ENCODE data around the gene ZNF385B.
A peak's percentile ranks its signal among the peaks of the same experiment; 100 is the strongest.

The ZNF385B gene

GRCh38 chr2:179437430-179437829 is 424.0 kb downstream of the ZNF385B start:
- H3K4me3 Mint-ChIP-seq: no peak overlapping the region
- H3K27me3 Mint-ChIP-seq: peaks cover 14% of the 10 kb centered on the region
- no peaks in the 10 kb centered on the region for H3K36me3 Mint-ChIP-seq
- no peak for ATAC-seq
- H3K27ac Mint-ChIP-seq: no peak overlapping the region
- no peaks in the 10 kb centered on the region for H3K9me3 Mint-ChIP-seq
- H3K4me1 Mint-ChIP-seq: no peaks in the 10 kb centered on the region

DNA sequence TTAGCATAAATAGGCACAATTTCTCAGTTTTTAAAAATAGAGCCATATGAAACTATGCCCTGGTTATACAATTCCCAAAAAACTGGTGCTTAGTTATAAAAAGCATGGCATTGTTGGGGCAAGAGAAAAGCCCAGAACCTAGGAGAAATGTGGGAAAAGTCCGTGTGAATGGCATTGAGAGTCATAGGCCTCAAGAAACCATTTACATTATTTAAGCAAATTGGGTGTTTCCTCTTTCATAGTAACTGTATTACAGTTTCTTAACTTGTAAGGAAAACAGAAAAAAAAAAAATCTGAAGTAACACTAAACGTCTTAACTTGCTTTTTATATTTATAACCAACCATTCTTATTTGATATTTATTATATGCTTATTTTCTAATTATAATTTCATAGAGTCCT is 425.8 kb downstream of the ZNF385B start:
- no peaks in the 10 kb centered on the region for H3K4me1 Mint-ChIP-seq
- H3K27me3 Mint-ChIP-seq: no peaks in the 10 kb centered on the region
- H3K9me3 Mint-ChIP-seq: no peaks in the 10 kb centered on the region
- no peak overlapping the region for H3K4me3 Mint-ChIP-seq
- no peak overlapping the region for H3K27ac Mint-ChIP-seq
- no peaks in the 10 kb centered on the region for H3K36me3 Mint-ChIP-seq
- ATAC-seq: no peak

DNA sequence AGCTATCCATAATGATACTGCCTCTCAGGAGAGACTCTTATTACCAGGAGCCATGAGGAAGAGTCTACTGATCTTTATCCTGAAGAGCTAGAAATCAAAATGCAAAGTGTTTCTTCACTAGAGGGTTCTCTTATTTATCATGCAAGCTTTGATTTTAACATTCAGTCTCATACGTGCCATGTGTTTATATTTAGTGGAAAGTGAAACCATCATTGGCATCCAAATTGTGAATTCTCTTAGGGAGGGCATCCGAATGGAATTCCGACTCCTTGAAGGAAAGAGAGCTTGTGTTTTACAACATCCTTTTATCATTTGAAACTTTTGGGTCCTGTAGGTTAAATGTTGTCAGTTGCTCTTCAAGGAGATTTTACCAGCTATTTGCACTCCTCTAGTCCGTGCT is 426.4 kb downstream of the ZNF385B start:
- no peaks in the 10 kb centered on the region for H3K9me3 Mint-ChIP-seq
- no peaks in the 10 kb centered on the region for H3K27me3 Mint-ChIP-seq
- no peaks in the 10 kb centered on the region for H3K36me3 Mint-ChIP-seq
- H3K4me3 Mint-ChIP-seq: no peak overlapping the region
- H3K27ac Mint-ChIP-seq: no peak overlapping the region
- no peak for ATAC-seq
- no peaks in the 10 kb centered on the region for H3K4me1 Mint-ChIP-seq

DNA sequence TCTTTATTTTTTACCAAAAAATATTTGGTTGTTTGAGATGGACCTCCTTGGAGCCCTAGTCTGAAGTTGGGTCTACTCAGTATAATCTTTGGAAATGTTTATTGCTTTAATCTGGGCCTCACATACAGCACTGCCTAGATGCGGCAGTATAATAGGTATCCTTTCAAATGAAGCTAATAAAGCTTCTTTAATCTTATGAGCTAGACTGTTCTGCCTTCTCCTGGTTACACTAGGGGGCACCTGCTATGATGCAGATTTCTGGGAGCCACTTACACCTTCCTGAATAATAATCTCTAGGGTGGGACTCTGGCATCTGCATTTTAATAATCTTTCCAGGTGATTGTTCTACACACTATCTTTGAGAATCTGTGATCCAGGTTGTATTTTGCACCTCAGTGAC is 427.1 kb downstream of the ZNF385B start:
- no peaks in the 10 kb centered on the region for H3K9me3 Mint-ChIP-seq
- no peaks in the 10 kb centered on the region for H3K4me1 Mint-ChIP-seq
- H3K36me3 Mint-ChIP-seq: no peaks in the 10 kb centered on the region

DNA sequence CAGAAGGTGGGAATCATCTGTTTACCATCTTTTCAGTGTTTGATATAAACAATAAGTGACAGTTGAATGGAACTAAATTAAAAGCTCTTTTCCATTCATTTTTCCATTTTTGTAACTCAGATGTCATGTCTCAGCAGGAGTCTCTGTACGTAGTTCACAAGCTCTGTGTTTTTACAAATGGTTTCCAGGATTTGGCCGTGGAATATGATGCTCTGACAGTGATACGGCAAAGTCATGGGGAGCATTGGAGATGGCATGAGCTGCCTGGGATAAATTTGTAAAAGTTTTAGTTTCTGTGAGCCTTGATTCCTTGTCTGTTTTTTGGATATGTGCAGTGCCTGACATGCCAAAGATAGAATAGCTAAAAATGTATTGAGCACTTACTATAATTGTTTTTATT is 428.7 kb downstream of the ZNF385B start:
- Mint-ChIP-seq H3K27ac (no peak overlapping the region), H3K9me3 (no peaks in the 10 kb centered on the region), H3K27me3 (peaks cover 11% of the 10 kb centered on the region), H3K4me1 (no peaks in the 10 kb centered on the region), H3K36me3 (no peaks in the 10 kb centered on the region), H3K4me3 (no peak overlapping the region)
- ATAC-seq: no peak

More for the DNA sequence above, 427.1 kb downstream of the ZNF385B start:
- no peak overlapping the region for H3K4me3 Mint-ChIP-seq
- ATAC-seq: no peak
- H3K27me3 Mint-ChIP-seq: peaks cover 5% of the 10 kb centered on the region
- H3K27ac Mint-ChIP-seq: no peak overlapping the region

GRCh38 chr2:179429597-179429996 is 431.8 kb downstream of the ZNF385B start:
- no peak for ATAC-seq
- no peak overlapping the region for H3K27ac Mint-ChIP-seq
- no peaks in the 10 kb centered on the region for H3K9me3 Mint-ChIP-seq
- H3K4me3 Mint-ChIP-seq: no peak overlapping the region
- H3K4me1 Mint-ChIP-seq: peaks cover 6% of the 10 kb centered on the region
- no peaks in the 10 kb centered on the region for H3K36me3 Mint-ChIP-seq
- H3K27me3 Mint-ChIP-seq: peaks cover 11% of the 10 kb centered on the region

- Mint-ChIP-seq H3K4me1 (peaks cover 7% of the 10 kb centered on the region), H3K36me3 (no peaks in the 10 kb centered on the region), H3K27me3 (peaks cover 11% of the 10 kb centered on the region), H3K27ac (no peak overlapping the region), H3K9me3 (no peaks in the 10 kb centered on the region), H3K4me3 (no peak overlapping the region)
- no peak for ATAC-seq
Measured at GRCh38 chr2:179429060-179429471, 432.3 kb downstream of the ZNF385B start.

- Mint-ChIP-seq H3K4me3 (no peak overlapping the region), H3K27ac (no peak overlapping the region), H3K36me3 (no peaks in the 10 kb centered on the region), H3K4me1 (peaks cover 7% of the 10 kb centered on the region), H3K27me3 (peaks cover 11% of the 10 kb centered on the region), H3K9me3 (no peaks in the 10 kb centered on the region)
- no peak for ATAC-seq
Measured at GRCh38 chr2:179428649-179429048, 432.8 kb downstream of the ZNF385B start.

DNA sequence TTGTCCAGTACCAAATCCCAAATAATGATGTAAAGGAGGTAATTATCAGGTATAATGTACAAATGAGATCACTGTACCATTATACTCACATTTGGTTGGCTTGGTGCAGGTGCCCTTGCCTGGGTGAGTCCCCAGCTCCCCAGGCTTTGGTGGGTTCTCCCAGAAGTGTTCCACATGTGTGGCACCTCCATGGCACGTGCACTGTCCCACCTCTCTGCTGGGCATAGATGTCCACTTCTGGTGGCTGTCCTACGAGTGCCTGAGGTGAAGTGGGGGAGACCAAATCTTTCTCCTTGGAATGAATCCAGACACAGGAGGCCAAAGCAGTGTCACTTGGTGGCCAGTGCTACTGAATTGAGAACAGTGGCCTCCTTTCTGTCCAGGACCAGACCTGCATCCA is 434.3 kb downstream of the ZNF385B start:
- peaks cover 11% of the 10 kb centered on the region for H3K27me3 Mint-ChIP-seq
- H3K27ac Mint-ChIP-seq: no peak overlapping the region
- H3K4me3 Mint-ChIP-seq: no peak overlapping the region
- H3K4me1 Mint-ChIP-seq: peaks cover 7% of the 10 kb centered on the region
- no peak for ATAC-seq
- H3K36me3 Mint-ChIP-seq: no peaks in the 10 kb centered on the region
- H3K9me3 Mint-ChIP-seq: no peaks in the 10 kb centered on the region

GRCh38 chr2:179424571-179424970 is 436.8 kb downstream of the ZNF385B start:
- H3K27me3 Mint-ChIP-seq: peaks cover 8% of the 10 kb centered on the region
- ATAC-seq: no peak
- peaks cover 7% of the 10 kb centered on the region for H3K4me1 Mint-ChIP-seq
- no peak overlapping the region for H3K4me3 Mint-ChIP-seq
- H3K27ac Mint-ChIP-seq: no peak overlapping the region
- no peaks in the 10 kb centered on the region for H3K36me3 Mint-ChIP-seq
- H3K9me3 Mint-ChIP-seq: no peaks in the 10 kb centered on the region

DNA sequence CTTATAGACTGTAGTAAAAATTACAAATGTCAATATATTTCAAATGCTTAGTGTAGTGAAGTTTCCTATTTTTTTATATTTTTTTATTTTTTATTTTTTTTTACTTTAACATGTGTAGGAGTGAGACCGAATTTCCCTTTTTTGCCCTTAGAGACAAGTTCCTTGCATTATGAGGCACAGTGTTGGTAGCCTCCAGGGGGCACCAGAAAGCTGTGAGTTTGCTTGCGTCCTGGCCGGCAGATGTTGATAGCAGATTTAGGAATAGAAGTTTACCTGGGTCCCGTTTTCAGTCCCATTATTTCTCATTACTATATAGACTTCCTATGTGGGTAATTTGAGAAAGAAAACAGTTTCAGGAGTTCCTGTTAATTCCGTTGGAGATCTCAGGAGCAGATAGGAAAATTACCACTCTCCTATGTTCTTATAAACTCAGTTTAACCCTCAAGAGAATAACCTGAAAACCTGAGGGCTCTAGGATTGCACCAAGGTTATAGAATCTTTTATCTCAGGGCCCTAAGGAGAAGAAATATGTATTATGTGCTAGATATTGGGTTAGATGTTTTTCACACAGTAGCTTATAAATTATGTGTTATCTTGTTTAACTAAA is 439.3 kb downstream of the ZNF385B start:
- Mint-ChIP-seq H3K27me3 (no peaks in the 10 kb centered on the region), H3K4me1 (peaks cover 7% of the 10 kb centered on the region), H3K36me3 (no peaks in the 10 kb centered on the region), H3K9me3 (no peaks in the 10 kb centered on the region), H3K27ac (no peak overlapping the region), H3K4me3 (no peak overlapping the region)
- peak; percentile 75 for ATAC-seq

DNA sequence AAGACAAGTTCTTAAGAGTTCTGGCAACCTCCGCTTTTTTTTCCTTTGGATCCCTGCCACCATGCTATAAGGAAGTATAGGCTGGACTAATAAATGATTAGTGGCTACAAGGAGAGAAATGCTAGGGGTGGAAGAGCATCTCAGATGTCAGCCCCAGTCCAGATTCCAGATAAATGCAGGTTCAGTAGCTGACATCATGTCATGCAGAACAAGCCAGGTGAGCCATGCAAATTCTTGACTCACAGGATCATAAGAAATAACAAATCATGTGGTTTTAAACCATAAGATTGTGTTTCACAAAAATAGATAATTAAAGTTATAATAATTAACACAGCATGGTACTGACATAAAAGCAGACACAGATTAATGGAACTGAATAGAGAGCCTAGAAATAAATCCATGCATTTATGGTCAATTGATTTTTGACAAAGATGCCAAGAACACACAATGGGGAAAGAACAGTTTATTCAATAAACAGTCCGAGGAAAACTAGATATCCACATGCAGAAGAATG is 443.9 kb downstream of the ZNF385B start:
- no peaks in the 10 kb centered on the region for H3K36me3 Mint-ChIP-seq
- no peaks in the 10 kb centered on the region for H3K4me1 Mint-ChIP-seq
- peaks cover 2% of the 10 kb centered on the region for H3K9me3 Mint-ChIP-seq
- no peak overlapping the region for H3K27ac Mint-ChIP-seq
- ATAC-seq: no peak
- no peaks in the 10 kb centered on the region for H3K27me3 Mint-ChIP-seq
- no peak overlapping the region for H3K4me3 Mint-ChIP-seq

GRCh38 chr2:179412112-179412511 is 449.3 kb downstream of the ZNF385B start:
- H3K27me3 Mint-ChIP-seq: peaks cover 9% of the 10 kb centered on the region
- H3K4me3 Mint-ChIP-seq: no peak overlapping the region
- peaks cover 2% of the 10 kb centered on the region for H3K9me3 Mint-ChIP-seq
- no peak overlapping the region for H3K27ac Mint-ChIP-seq
- ATAC-seq: no peak
- H3K4me1 Mint-ChIP-seq: peaks cover 13% of the 10 kb centered on the region
- no peaks in the 10 kb centered on the region for H3K36me3 Mint-ChIP-seq

DNA sequence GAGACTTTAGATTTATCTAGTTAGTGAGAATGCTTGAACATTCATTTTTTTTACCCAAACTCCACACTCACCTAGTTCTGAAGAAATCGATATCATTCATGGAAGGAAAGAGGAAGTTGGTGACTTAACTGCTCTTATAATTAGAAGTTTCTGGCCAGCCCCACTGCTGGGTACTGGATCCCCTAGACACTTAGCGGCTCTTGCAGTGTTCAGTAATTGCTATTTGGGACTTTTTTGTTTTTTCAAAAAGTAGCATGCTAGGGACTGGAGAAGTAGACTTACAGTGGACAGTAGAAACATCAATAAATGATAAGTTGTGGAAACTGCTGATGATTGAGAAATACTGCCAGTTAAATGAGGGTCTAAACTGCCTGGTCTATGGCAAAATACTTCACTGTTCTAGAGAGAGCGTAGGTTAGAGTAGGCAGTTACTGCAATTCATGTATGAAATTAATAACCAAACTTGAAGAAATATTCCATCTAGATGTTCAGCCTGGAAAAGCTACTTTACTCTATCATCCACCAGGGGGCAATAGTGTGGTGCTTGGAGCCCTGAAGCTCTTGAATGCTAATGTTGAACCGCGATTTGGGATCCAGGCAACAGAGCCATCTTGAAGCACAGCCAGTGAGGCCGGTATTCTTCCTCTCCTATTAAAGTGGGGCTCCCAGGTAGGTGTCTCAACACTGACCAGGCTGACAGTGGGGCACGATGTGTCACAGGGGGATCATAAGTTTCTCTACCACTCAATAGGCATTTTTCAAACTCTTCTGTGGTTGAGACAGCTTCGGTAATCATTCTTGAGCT is 450.7 kb downstream of the ZNF385B start:
- Mint-ChIP-seq H3K4me1 (peaks cover 13% of the 10 kb centered on the region), H3K4me3 (peak overlapping the region; percentile 53), H3K36me3 (no peaks in the 10 kb centered on the region), H3K27ac (peak overlapping the region; percentile 37), H3K27me3 (peaks cover 11% of the 10 kb centered on the region), H3K9me3 (no peaks in the 10 kb centered on the region)
- peak; percentile 88 for ATAC-seq

DNA sequence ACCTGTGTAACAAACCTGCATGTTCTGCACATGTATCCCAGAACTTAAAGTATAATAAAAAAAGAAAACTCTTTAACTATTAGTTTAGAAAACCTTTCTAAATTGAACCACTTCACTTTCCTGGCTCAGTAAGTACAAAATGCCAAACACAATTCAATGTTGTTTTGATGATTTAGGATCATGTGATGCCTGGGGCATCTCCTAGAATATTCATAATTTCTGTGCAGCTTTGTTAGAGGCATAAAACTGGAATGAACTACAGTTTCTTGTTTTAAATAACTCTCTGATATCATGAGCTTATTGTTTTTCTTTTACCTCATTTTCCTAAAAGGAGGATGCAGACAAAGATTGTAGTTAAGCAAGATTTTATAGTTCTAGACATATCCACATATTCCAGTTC is 457.8 kb downstream of the ZNF385B start:
- Mint-ChIP-seq H3K36me3 (no peaks in the 10 kb centered on the region), H3K27me3 (peaks cover 18% of the 10 kb centered on the region), H3K27ac (no peak overlapping the region), H3K4me3 (no peak overlapping the region), H3K4me1 (no peaks in the 10 kb centered on the region), H3K9me3 (no peaks in the 10 kb centered on the region)
- no peak for ATAC-seq

DNA sequence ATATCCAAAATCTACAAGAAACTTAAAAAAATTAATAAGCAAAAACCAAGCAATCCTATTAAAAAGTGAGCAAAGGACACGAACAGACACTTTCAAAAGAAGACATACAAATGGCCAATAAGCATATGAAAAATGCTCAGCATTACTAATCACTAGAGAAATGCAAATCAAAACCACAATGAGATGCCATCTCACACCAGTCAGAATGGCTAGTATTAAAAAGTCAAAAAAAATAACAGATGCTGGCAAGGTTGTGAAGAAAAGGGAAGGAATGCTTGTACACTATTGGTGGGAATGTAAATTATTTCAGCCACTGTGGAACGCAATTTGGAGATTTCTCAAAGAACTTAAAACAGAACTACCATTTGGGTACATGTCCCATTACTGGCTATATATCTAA is 467.9 kb downstream of the ZNF385B start:
- no peak for ATAC-seq
- Mint-ChIP-seq H3K4me3 (no peak overlapping the region), H3K27ac (no peak overlapping the region), H3K27me3 (no peaks in the 10 kb centered on the region), H3K4me1 (no peaks in the 10 kb centered on the region), H3K9me3 (peaks cover 2% of the 10 kb centered on the region), H3K36me3 (no peaks in the 10 kb centered on the region)

Data from stimulated activated memory B cell treated with anti-CD40 and anti-IgM and Interleukin-4, amounts not matched to agents 10 μg/mL and 1 μg/mL and 100 μg/mL, for 72 hours (primary cell).